NCI-H446 treated with DMSO at 0.1 percent for 48 hours (cell line): Measurements from ENCODE around the gene CGB8.
"Not testable (repeated sequence)": the region's sequence is repeated elsewhere in the genome, so short reads cannot be mapped to it uniquely, and the experiment has no call there.

Source experiments
- DNase-seq: peaks from one replicate; lab custom pipeline; 2025; lab: John Stamatoyannopoulos, UW

Gene CGB8

GRCh38 chr19:49049011-49049410, at the start of gene CGB8:
CGB8 (minus strand) TSS chr19:49049111; CDS start chr19:49048739, 372 bp downstream.
- not testable (repeated sequence) for DNase-seq

DNA sequence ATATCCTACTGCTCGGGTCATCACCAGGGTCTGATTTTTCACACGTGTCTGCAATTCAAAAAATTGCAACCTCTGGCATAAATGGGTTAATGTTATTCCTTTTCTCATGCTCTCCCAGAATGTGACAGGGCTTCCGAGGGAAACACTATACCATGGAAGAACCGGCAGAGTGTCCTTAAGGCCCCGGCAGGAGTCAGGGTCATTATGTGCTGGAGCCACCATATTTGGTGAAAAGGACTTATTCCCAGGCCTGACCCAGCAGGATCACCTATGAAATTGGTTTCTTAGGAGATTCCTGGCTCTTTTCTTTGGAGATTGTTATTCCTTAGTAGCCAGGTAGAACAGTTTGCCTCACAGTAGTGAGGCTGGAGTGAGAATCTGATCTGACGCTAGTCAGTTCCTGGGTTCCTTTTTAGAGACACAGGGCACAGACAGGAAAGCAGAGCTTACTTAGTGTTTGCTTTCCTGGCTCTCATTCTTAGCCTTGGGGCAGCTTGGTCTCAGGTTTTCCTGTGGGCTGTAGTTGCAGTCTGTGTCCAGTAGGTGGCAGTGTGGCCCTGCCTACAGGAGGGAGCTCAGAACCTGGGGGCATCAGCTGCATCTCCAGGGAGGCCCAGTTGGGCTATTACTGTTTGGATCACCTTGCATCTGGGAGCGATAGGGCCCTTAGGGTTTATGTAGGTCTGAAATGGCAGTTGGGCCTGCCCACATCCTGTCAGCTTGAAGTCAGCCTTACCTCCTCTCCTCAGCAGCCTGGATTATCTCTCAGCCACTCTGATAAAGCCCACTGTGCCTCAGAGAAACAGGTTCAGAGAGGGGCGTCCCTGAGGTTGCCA, 48.8 kb upstream of the CGB8 start:
- DNase-seq: peak; percentile 42

DNA sequence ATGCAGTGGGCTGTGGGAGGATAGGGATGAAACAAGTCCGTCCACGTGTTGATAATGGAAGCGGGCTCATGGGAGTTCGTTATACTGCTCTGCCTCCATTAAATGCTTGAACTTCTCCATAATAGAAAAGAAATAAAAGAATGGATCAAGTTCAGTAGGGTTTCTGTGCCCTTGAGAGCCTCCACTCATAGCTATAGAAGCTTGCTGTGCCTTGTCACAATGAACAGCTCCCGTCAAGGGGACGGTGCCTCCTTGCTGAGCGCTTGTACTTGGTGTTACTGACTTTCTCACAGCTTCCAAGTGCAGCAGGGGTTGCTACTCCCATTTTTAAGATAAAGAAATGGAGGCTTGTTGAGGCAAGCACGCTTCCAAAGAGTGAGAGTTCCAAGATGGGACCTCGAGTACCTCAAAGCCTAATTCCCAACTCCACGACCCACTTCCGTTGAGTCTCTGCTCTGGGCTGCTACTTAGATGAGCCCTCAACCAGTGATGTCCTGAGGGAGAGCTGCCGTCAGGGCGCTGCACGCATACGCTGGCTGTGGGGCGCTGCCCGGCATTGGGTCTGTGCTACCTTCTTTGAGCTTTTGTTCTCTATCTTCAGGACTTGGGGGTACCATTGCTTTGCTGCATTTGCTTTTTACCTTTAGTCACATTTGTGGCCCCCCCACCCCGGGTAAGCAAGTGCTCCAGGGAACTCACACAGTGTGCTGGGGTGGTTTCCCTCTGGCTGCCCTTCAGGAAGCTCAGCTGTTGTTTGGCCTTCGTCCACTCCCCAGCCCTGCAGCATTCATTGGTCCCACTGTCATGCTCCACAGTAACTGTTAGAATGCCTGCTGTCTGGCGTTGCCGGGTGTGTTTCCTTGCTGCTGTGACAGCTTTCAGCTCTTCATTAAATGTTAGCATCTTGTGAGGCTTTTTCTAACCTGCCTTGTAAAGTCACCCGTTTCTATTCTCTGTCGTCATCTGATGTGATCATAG, 45.9 kb upstream of the CGB8 start:
- DNase-seq: no peak

- no peak for DNase-seq
Measured at GRCh38 chr19:49092686-49093085, 43.8 kb upstream of the CGB8 start.

GRCh38 chr19:49091391-49092038, 42.6 kb upstream of the CGB8 start:
- no peak for DNase-seq

DNA sequence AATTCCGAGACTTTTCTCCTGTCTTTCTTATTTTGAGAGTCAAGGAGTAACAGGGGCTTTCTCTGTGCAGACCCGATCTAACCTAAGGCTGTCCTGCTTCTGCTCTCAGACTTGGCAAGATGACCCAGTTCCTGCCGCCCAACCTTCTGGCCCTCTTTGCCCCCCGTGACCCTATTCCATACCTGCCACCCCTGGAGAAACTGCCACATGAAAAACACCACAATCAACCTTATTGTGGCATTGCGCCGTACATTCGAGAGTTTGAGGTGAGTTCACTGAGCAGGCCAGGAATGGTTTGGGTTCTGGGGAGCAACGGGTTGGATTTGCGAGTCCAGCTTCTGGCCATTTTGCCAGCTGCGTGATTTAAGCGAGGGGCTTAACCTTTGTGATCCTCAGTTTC, 37.4 kb upstream of the CGB8 start:
- DNase-seq: no peak

GRCh38 chr19:49085868-49086232, 36.9 kb upstream of the CGB8 start:
- DNase-seq: no peak

DNA sequence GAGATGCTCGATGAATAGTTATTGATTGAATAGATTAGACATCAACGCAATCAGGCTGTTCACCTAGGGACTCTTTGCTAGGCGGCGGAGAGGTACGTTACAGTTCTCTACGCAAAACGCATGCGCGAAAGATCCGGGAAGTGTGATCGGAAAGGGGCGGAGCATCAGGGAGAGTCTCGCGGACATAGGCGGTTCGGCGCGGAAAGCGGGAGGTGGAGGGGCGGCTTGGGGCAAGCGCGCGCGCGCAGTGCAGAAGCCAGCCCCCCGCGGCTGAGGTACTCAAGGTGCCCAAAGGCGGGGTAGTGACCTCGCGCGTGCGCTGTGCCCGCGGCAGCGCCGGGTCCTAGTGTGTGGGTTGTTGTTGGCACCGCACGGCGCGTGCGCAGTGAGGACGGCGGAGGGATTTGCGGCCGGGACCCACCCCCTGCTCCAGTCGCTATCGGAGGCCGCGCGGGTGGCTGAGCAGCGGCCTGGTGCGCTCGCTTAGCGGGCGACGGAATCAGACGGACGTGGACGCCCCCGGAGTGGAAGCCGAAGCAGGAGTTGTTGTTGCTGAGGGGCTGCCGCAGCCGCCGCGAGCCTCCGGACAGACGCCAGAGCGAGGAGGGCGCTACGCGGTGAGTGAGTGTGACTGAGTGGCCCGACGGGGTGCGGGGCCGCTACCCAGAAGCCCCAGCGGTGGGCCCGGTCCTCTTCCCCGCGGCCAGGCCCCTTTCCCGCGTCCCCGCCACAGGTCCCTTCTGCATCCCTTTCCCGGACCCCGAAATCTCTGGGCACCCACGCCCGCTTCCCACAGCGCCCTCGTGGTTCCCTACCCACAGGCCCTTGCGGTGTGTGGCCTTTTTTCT, 36.3 kb upstream of the CGB8 start, which contains the start of gene SNRNP70:
TSS of gene SNRNP70 (plus strand) at position 432 of the 848 bp plus-strand sequence. CDS start 964 bp downstream, outside the sequence.
- peak; percentile 99 for DNase-seq

GRCh38 chr19:49084206-49085019, 35.5 kb upstream of the CGB8 start:
- DNase-seq: no peak

GRCh38 chr19:49081273-49081672, 32.4 kb upstream of the CGB8 start:
- DNase-seq: no peak

DNA sequence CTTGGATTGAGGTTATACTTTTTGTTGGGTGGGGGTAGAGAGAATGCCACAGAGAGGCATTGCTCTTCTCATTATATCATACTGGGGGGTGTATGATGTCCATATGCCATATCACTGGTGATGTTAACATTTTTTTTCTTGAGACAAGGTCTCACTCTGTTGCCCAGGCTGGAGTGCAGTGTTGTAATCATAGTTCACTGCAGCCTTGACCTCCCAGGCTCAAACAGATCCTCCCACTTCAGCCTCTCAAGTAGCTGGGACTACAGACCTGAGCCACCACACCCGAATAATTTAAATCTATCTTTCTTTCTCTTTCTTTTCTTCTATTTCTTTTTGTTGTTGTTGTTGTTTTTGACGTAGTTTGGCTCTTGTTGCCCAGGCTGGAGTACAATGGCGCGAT, 31.5 kb upstream of the CGB8 start:
- DNase-seq: no peak

DNA sequence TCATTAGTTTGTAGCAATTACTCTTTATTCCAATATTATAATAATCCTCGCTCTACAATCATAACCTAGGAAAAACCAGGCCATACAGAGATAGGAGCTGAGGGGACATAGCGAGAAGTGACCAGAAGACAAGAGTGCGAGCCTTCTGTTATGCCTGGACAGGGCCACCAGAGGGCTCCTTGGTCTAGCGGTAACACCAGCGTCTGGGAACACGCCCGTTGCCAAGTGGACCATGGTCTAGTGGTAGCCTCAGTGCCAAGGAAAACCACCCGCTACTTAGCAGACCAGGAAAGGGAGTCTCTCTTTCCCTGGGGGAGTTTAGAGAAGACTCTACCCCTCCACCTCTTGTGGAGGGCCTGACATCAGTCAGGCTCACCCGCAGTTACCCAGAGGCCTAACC, 26.0 kb upstream of the CGB8 start:
- peak; percentile 6 for DNase-seq

- peak; percentile 9 for DNase-seq
Measured at GRCh38 chr19:49073514-49074378, 24.8 kb upstream of the CGB8 start.

- no peak for DNase-seq
Measured at GRCh38 chr19:49071860-49072547, 23.1 kb upstream of the CGB8 start.

DNA sequence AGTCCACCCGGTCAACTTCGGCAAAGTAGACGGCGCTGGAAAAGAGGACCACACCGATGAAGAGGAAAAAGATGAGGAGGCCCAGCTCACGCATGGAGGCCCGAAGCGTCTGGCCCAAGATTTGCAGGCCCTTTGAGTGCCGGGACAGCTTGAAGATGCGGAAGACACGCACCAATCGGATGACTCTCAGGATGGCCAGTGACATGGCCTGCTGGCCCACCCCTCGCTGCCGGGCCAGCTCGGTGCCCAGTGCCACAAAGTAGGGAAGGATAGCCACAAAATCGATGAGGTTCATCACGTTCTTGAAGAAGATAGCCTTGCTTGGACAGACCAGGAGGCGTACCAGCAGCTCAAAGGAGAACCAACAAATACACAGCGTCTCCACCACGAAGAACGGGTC, 21.5 kb upstream of the CGB8 start:
- no peak for DNase-seq

DNA sequence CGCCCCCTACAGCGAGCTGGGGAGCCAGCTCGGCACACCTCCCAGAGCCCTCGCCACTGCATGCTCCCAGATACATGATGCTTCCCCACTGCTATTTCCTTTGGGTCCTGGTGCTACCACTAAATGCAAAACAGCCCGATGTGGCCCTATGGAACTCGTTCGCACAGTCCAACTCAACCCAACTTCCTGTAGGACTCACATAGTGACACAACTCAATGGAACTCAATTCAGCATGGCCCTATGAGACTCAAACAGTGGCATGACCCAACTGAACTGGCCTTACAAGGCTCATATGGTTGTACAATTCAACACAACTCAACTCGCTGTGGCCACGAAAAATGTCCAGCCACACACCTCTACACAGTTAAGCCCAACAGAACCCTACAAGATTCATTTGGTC, 20.1 kb upstream of the CGB8 start:
- DNase-seq: no peak

- DNase-seq: no peak
Measured at GRCh38 chr19:49067554-49067953, 18.6 kb upstream of the CGB8 start.

- DNase-seq: no peak
Measured at GRCh38 chr19:49065905-49066512, 17.1 kb upstream of the CGB8 start.
